Lower leg skin (tissue), 4 donors: ENCODE data around the gene SCAI. TPM values are rescaled to one million over a fixed set of nuclear protein-coding genes. Genes with fewer than 3 reads are reported as not detected.
"Not testable (repeated sequence)": the region's sequence is repeated elsewhere in the genome, so short reads cannot be mapped to it uniquely, and the experiment has no call there.

Experiments
- DNase-seq, 2 donors: peaks; one replicate each; pipeline ENCODE4 v3.0.0-alpha.2; 2019; ENCODE audit warnings: low spot score in 2 of 2
- H3K4me3 ChIP-seq: fragments of 200-600 bp; sonication (generic); 2 replicates; pipeline ENCODE4 v1.5.1; 2017; ENCODE audit warnings: mild to moderate bottlenecking, low read depth; ENCODE audit not compliant: poor library complexity, severe bottlenecking
- CTCF ChIP-seq, 3 donors: fragments of 450-650 bp; IDR thresholded peaks; one replicate each; pipeline ENCODE4 v1.5.1; 2016; ENCODE audit warnings: antibody characterized with exemption in 3 of 3, mild to moderate bottlenecking in 3 of 3, moderate library complexity in 2 of 3
- POLR2A ChIP-seq, 2 donors: fragments of 450-650 bp; IDR thresholded peaks; one replicate each; pipeline ENCODE4 v1.6.1; 2016 to 2017; ENCODE audit warnings: antibody characterized with exemption in 2 of 2, mild to moderate bottlenecking in 1 of 2, moderate library complexity in 1 of 2
- WGBS, 2 donors: methylation state at CpG; one replicate each; pipeline ENCODE4 v1.1.5; 2018; 5-methylcytosine and 5-hydroxymethylcytosine counted together
- intact Hi-C: fragments of 100-400 bp; cut with DNase I; formaldehyde crosslinking; loops from one replicate; pipeline ENCODE4 v1.15.0; 2023; ENCODE audit warnings: low total_unique reads
- total RNA-seq, 4 donors: library from RNA; depleted of rRNA; stranded (reverse); fragments of >200 nt; gene quantifications; one replicate each; pipeline ENCODE4 v1.1.0, GENCODE V29; 2016

The SCAI gene
- total RNA-seq, 4 donors from 2014 or later, result 2.9 to 9.2 (median 5.8) TPM

- intact Hi-C loops, result no loop called here
- DNase-seq, result no peak
- TF ChIP-seq CTCF (IDR thresholded peaks at IDR 0.05) (no peak), POLR2A (IDR thresholded peaks at IDR 0.05) (no peak)
- H3K4me3 ChIP-seq, result no peak overlapping the region
- WGBS, 2 donors, result 53 to 71% methylated on average over 2 of the region's 2 CpGs
Measured at GRCh38 chr9:125121146-125121545, 22.2 kb downstream of the SCAI start.

DNA sequence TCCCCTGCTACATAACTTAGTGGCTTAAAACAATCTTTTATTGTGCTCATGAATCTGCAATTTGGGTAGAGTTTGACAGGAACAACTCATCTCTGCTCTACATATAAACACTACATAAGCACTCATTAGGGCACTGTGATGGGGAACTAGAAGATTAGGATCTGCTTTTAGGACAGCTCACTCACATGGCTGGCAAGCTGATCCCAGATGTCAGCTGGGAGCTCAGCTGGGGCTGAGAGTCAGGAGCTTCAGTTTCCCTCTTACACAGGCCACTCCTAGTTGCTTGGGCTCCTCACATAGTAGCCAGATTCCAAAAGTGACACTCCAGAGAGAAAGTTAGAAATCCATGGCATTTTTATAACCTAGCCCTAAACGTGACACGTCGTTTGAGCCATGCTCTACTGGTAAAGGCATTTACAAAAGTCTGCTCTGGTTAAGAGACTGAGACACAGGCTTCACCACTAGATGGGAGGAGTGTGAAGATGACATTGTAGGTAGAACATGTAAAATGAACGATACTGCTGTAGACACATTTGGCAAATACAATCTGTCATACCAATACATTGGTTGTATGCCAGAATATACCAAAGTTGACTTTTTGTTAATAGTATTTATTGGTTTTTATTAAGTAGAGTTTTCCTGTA is 23.6 kb downstream of the SCAI start:
- intact Hi-C loops, result no loop called here
- 42 to 71% methylated on average over 4 of the region's 4 CpGs for WGBS, 2 donors
- no peak for DNase-seq
- no peak overlapping the region for H3K4me3 ChIP-seq
- TF ChIP-seq CTCF (IDR thresholded peaks at IDR 0.05) (no peak), POLR2A (IDR thresholded peaks at IDR 0.05) (no peak)

DNA sequence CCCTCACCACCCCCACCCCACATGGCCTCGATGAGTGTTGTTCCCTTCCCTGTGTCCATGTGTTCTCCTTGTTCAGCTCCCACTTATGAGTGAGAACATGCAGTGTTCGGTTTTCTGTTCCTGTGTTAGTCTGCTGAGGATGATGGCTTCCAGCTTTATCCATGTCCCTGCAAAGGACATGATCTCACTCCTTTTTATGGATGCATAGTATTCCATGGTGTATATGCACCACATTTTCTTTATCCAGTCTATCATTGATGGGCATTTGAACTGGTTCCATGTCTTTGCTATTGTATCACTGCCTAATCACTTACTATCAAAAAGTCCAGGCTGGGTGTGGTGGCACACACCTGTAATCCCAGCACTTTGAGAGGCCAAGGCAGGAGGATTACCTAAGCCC is 24.6 kb downstream of the SCAI start:
- DNase-seq, intact Hi-C loops: not testable (repeated sequence)
- 93 to 95% methylated on average over 2 of the region's 2 CpGs for WGBS, 2 donors

DNA sequence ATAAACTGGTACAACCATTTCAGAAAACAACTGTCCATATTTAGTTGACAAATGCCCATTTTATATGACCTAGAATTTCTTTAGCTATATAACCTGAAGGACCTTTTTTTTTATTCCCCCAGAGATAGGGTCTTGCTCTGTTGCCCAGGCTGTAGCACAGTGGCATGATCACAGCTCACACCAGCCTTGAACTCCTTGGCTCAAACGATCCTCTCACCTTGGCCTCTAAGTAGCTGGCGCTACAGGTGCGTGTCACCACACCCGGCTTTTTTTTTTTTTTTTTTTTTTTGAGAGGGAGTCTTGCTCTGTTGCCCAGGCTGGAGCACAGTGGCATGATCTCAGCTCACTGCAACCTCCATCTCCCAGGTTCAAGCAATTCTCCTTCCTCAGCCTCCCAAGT is 28.8 kb downstream of the SCAI start:
- H3K4me3 ChIP-seq, intact Hi-C loops, DNase-seq: not testable (repeated sequence)
- 97 to 99% methylated on average over 4 of the region's 4 CpGs for WGBS, 2 donors

More for the DNA sequence above, 24.6 kb downstream of the SCAI start:
- H3K4me3 ChIP-seq, result not testable (repeated sequence)

- 100% methylated on average over 2 of the region's 2 CpGs for WGBS, 2 donors
- DNase-seq, result no peak
- intact Hi-C loops, result no loop called here
- no peak overlapping the region for H3K4me3 ChIP-seq
- TF ChIP-seq POLR2A (IDR thresholded peaks at IDR 0.05) (no peak), CTCF (IDR thresholded peaks at IDR 0.05) (no peak)
Measured at GRCh38 chr9:125110464-125110863, 32.9 kb downstream of the SCAI start.

DNA sequence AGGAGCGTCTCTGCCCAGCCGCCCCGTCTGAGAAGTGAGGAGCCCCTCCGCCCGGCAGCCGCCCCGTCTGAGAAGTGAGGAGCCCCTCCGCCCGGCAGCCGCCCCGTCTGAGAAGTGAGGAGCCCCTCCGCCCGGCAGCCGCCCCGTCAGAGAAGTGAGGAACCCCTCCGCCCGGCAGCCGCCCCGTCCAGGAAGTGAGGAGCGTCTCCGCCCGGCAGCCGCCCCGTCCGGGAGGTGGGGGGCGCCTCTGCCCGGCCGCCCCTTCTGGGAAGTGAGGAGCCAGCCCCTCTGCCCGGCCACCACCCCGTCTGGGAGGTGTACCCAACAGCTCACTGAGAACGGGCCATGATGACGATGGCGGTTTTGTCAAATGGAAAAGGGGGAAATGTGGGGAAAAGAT is 34.8 kb downstream of the SCAI start:
- DNase-seq, H3K4me3 ChIP-seq: not testable (repeated sequence)
- 95 to 100% methylated on average over 6 to 16 of the region's 33 CpGs for WGBS, 2 donors
- intact Hi-C loops, result loop anchor here (5.0 kb wide), 1 partner anchor 989 kb away; no protein-coding TSS in a partner anchor

GRCh38 chr9:125106285-125106893 is 36.9 kb downstream of the SCAI start:
- no peak overlapping the region for H3K4me3 ChIP-seq
- TF ChIP-seq CTCF (IDR thresholded peaks at IDR 0.05) (no peak), POLR2A (IDR thresholded peaks at IDR 0.05) (no peak)
- no peak for DNase-seq
- intact Hi-C loops, result loop anchor here (5.0 kb wide), 1 partner anchor 991 kb away; no protein-coding TSS in a partner anchor
